HepG2 (cell line): ENCODE data around the gene WTAP. TPM values are rescaled to one million over a fixed set of nuclear protein-coding genes. Genes with fewer than 3 reads are reported as not detected.

Experiments
- ATAC-seq: fragments of 200-7000 bp; cut with Tn5 transposase; 3 replicates; pipeline ENCODE4 v1.9.1; 2020; ENCODE audit warnings: mild to moderate bottlenecking, moderate library complexity
- BruUV-seq: library from RNA; stranded (reverse); fragments of 400-500 nt; replicated peaks from 2 replicates; lab custom pipeline; 2021; lab: Mats Ljungman, UMichigan
- CTCF ChIA-PET: fragments of 300-600 bp; formaldehyde crosslinking; extraction: SDS; loops from one replicate; lab custom pipeline; 2021; ENCODE audit warnings: low total read pairs, inconsistent platforms, low intra/inter-chr PET ratio; lab: Yijun Ruan, JAX
- POLR2A ChIA-PET: fragments of 350-600 bp; sonication (Branson Sonifier 250); formaldehyde crosslinking; loops from one replicate; lab custom pipeline; 2020; ENCODE audit warnings: antibody characterized with exemption, inconsistent platforms; lab: Yijun Ruan, JAX
- DNase-seq: peaks from one replicate; pipeline ENCODE4 v3.0.0-alpha.2; 2015; ENCODE audit warnings: low spot score
- FAIRE-seq: peaks from 3 replicates; lab custom pipeline; 2011; peaks lifted over from hg19 to GRCh38; lab: Jason Lieb, UNC
- H2AFZ ChIP-seq: one replicate; pipeline ENCODE4 v1.6.1; 2011; ENCODE audit warnings: low read length, inconsistent platforms
- H3K27ac ChIP-seq: fragments of 300-600 bp; 3 replicates; pipeline ENCODE4 v1.8.0; 2011; ENCODE audit warnings: mixed run types, mild to moderate bottlenecking, mixed read lengths, low read length, inconsistent platforms; ENCODE audit not compliant: insufficient read depth; ENCODE audit errors: extremely low read length
- H3K27me3 ChIP-seq, 2 experiments: fragments of 200-600 bp in 1 of 2; 2 replicates in 1 of 2; 3 replicates in 1 of 2; pipeline versions ENCODE4 v1.6.0 to v1.8.0; 2011; ENCODE audit warnings: low read length in 2 of 2, mild to moderate bottlenecking in 2 of 2, moderate library complexity in 2 of 2, inconsistent platforms in 1 of 2; ENCODE audit not compliant: insufficient read depth in 2 of 2, control insufficient read depth in 1 of 2
- H3K36me3 ChIP-seq, 2 experiments: fragments of 200-600 bp in 1 of 2; replicated peaks in 1 of 2; 2 replicates in 1 of 2; 3 replicates in 1 of 2; pipeline versions ENCODE4 v1.5.1 to v1.8.0; 2011; ENCODE audit warnings: low read length in 2 of 2, inconsistent platforms in 1 of 2; ENCODE audit not compliant: insufficient read depth in 2 of 2, control insufficient read depth in 1 of 2
- H3K4me1 ChIP-seq: 2 replicates; pipeline ENCODE4 v1.5.1; 2012; ENCODE audit warnings: low read length, inconsistent platforms; ENCODE audit not compliant: insufficient read depth
- H3K4me2 ChIP-seq: 2 replicates; pipeline ENCODE4 v1.6.0; 2011; ENCODE audit warnings: low read depth, low read length, inconsistent platforms
- H3K4me3 ChIP-seq, 3 experiments: fragments of 200-600 bp in 1 of 3; sonication (generic), shearing (Covaris generic) in 1 of 3; replicated peaks in 1 of 3; 2 replicates each; pipeline ENCODE4 v1.5.1; 2011 to 2016; ENCODE audit warnings: low read length in 3 of 3, inconsistent platforms in 2 of 3, low read depth in 2 of 3, mild to moderate bottlenecking in 2 of 3, control low read depth in 1 of 3, mixed read lengths in 1 of 3; ENCODE audit not compliant: insufficient read depth in 1 of 3
- H3K79me2 ChIP-seq: one replicate; pipeline ENCODE4 v1.6.1; 2011; ENCODE audit warnings: low read length, inconsistent platforms; ENCODE audit not compliant: insufficient read depth
- H3K9ac ChIP-seq: 2 replicates; pipeline ENCODE4 v1.6.0; 2011; ENCODE audit warnings: mild to moderate bottlenecking, low read depth, low read length, inconsistent platforms; ENCODE audit not compliant: insufficient read depth
- H3K9me3 ChIP-seq: 2 replicates; pipeline ENCODE4 v1.5.1; 2012; ENCODE audit warnings: mild to moderate bottlenecking, low read length
- H4K20me1 ChIP-seq: 2 replicates; pipeline ENCODE4 v1.6.0; 2011; ENCODE audit warnings: inconsistent platforms, mild to moderate bottlenecking, low read length, moderate library complexity; ENCODE audit not compliant: insufficient read depth
- KAT7 ChIP-seq: IDR thresholded peaks from 2 replicates; pipeline ENCODE4 v1.6.1; 2018; ENCODE audit warnings: borderline replicate concordance, missing compliant biosample characterization
- LCORL ChIP-seq, 2 experiments: fragments of 450-650 bp in 1 of 2; sonication (generic) in 1 of 2; formaldehyde crosslinking in 1 of 2; IDR thresholded peaks; 2 replicates each; pipeline versions ENCODE4 v1.5.0 to v1.6.1; 2017 to 2020; ENCODE audit warnings: antibody characterized with exemption in 1 of 2, missing genetic modification reagents in 1 of 2
- MYC ChIP-seq: sonication (generic); formaldehyde crosslinking; IDR thresholded peaks from 2 replicates; pipeline ENCODE4 v1.9.0; 2021; ENCODE audit warnings: missing genetic modification reagents, borderline replicate concordance
- NKX3-1 ChIP-seq: sonication (generic); formaldehyde crosslinking; IDR thresholded peaks from 2 replicates; pipeline ENCODE4 v1.5.0; 2020; ENCODE audit warnings: missing genetic modification reagents
- REPIN1 ChIP-seq: sonication (generic); formaldehyde crosslinking; IDR thresholded peaks from 2 replicates; pipeline ENCODE4 v1.8.0; 2022; ENCODE audit warnings: missing genetic modification reagents, low read depth, mild to moderate bottlenecking, borderline replicate concordance
- SIN3B ChIP-seq: fragments of 150-350 bp; IDR thresholded peaks from 2 replicates; pipeline ENCODE4 v1.6.1; 2014; ENCODE audit warnings: low read length
- SMYD3 ChIP-seq: sonication (generic); formaldehyde crosslinking; IDR thresholded peaks from 2 replicates; pipeline ENCODE4 v1.8.1; 2023; ENCODE audit warnings: mild to moderate bottlenecking, missing genetic modification reagents
- SRF ChIP-seq: IDR thresholded peaks from 2 replicates; pipeline ENCODE4 v1.6.1; 2011; ENCODE audit warnings: mild to moderate bottlenecking, low read depth, low read length, moderate library complexity
- TBX3 ChIP-seq: fragments of 450-650 bp; IDR thresholded peaks from 2 replicates; pipeline ENCODE4 v1.6.1; 2017; ENCODE audit warnings: antibody characterized with exemption, mild to moderate bottlenecking, inconsistent platforms, borderline replicate concordance
- TRIM24 ChIP-seq: sonication (generic); formaldehyde crosslinking; IDR thresholded peaks from 2 replicates; pipeline ENCODE4 v1.8.0; 2022; ENCODE audit warnings: mild to moderate bottlenecking, missing genetic modification reagents
- XRCC5 ChIP-seq: fragments of 200-400 bp; formaldehyde crosslinking; optimal IDR thresholded peaks from 2 replicates; pipeline ENCODE3; 2017; ENCODE audit warnings: mild to moderate bottlenecking, low read length
- WGBS: methylation state at CpG from one replicate; pipeline ENCODE4 v1.1.6; 2017; ENCODE audit warnings: low lambda C conversion rate; 5-methylcytosine and 5-hydroxymethylcytosine counted together
- in situ Hi-C: cut with HindIII; loops from 2 replicates; pipeline ENCODE4 v1.10.0; 2017; ENCODE audit warnings: low pct_unique_long_range_greater_than_20kb; ENCODE audit not compliant: extremely low pct_ligation_motif_present
- intact Hi-C: fragments of 100-400 bp; cut with micrococcal nuclease; formaldehyde crosslinking; loops from one replicate; pipeline ENCODE4 v1.10.0; 2022; ENCODE audit not compliant: unreplicated experiment
- polyA plus RNA-seq, 8 experiments: library from polyadenylated mRNA; depleted of rRNA in 3 of 8; stranded (reverse) in 7 of 8; unstranded in 1 of 8; fragments of >200 nt; fragmentation: Illumina TruSeq in 4 of 8; extraction: Trizol in 4 of 8; gene quantifications; 2 replicates each; pipeline versions ENCODE4 v1.2.1 to v1.2.3, GENCODE V29; 2011 to 2016; ENCODE audit warnings: low read depth in 4 of 8, missing spikeins in 1 of 8, mixed read lengths in 1 of 8; ENCODE audit not compliant: insufficient read depth in 1 of 8
- total RNA-seq, 5 experiments: library from RNA; depleted of rRNA; stranded (reverse); fragments of >200 nt; fragmentation: Illumina TruSeq; extraction: Trizol; gene quantifications; 2 replicates each; pipeline ENCODE4 v1.2.3, GENCODE V29; 2016; ENCODE audit warnings: low read depth in 1 of 5
- TF ChIP-seq, protein P1 (sequence below): sonication (generic); formaldehyde crosslinking; IDR thresholded peaks from 2 replicates; pipeline ENCODE4 v1.5.0; 2020; ENCODE audit warnings: missing genetic modification reagents, mild to moderate bottlenecking, borderline replicate concordance
- TF ChIP-seq, protein P2 (sequence below): sonication (generic); formaldehyde crosslinking; IDR thresholded peaks from 2 replicates; pipeline ENCODE4 v1.4.0; 2020; ENCODE audit warnings: missing genetic modification reagents, borderline replicate concordance
- TF ChIP-seq, protein P3 (sequence below), 2 experiments: fragments of 450-650 bp in 1 of 2; sonication (generic) in 1 of 2; formaldehyde crosslinking; IDR thresholded peaks; 2 replicates each; pipeline versions ENCODE4 v1.5.0 to v1.8.0; 2020 to 2022; ENCODE audit warnings: mild to moderate bottlenecking in 1 of 2, missing genetic modification reagents in 1 of 2

Gene WTAP
- total and polyA plus RNA-seq, 2 of the 13 experiments (the other 11 are each of a cell fraction or from before 2014, with no cell fraction given) = 31.6 to 167 TPM

DNA sequence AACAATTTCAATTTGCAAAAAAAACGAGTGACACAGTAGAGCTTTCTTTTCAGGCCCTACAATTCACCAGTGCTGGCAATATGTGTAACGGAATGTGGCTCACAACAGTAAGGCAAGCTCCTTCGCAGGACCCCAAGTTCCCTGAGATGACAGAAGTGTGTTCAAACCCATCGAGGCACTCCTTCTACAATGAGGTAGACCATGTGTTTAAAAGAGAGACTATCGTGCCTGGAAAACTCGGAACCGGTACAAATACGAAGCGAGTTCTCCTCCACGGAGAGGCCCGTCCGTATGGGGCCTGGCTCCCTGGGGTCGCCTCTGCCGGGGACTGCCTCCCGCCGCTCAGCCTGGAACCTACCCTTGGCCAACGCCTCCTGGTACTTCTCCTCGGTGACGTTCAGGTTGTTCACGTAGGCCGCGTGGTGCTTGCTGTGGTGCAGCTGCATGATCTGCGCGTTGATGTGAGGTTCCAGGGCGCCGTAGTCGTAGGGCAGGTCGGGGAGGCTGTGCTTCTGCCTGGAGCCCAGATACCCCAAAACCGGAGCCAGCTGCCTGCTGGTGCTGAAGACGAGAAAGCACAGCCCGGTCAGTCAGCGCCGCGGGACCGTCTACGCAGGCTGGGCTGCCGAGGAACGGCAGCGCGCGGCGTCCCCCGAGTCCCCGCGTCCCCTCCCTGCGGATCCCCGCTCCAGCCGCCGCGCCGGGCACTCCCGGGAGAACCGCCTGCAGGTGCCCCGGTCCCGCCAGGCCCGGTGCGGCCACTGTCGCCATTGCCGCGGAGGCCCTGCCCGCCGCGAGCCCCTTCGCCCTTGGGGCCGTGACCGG lies 34.8 kb upstream of the WTAP start (continued):
- TF ChIP-seq, protein P1, sequence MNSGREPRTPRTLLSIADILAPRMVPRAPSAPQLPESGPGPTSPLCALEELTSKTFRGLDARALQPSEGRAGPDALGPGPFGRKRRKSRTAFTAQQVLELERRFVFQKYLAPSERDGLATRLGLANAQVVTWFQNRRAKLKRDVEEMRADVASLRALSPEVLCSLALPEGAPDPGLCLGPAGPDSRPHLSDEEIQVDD (CRISPR knock-in tag) = 0 out of 2 replicates have a peak, but pooled peaks have one; percentile 45
- TF ChIP-seq KAT7 (CRISPR knock-in tag) = peak; percentile 88
- TF ChIP-seq REPIN1 (CRISPR knock-in tag) = peak; percentile 32; the same call in 1 of the 2 replicates
- TF ChIP-seq SIN3B = 0 out of 2 replicates have a peak, but pooled peaks have one; percentile 14
- TF ChIP-seq, all 625 proteins: peak for 125

DNA sequence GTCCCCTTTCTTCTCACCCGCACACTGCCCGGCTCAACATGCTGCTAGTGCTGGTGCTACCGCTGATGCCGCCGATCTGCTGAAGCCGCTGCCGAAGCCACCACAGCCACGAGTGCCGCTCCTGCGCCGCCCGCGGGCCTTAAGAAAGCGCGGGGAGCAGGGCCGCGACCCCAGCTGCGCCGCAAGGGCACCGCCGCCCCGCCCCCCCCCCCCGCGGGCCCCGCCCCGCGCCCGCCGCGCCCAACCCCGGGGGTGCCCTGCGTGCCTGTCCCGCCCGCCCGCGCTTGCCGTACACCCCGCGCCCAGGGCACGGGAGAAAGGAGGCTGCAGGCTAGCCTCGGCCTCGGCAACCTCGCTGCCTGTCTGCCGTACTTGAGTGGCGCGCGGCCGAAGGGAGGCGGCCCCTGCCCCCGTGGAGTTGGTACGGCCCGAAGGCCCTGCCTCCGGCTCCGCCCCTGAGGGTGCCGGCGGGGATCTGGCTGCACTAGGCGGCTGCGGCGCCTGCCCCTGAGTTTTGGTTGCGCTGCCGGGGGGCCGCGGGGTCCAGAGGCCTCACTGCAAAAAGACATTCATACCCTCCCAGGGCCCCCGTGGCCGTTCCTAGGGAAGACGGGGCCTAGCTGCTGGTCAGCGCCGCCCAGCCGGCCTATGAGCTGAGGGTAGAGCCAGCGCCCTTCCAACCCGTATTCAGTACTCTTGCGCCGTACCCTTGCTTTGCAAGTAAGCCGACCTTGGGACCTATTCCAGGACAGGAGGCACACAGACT lies 34.0 kb upstream of the WTAP start, which contains the start of gene SOD2:
Gene SOD2, minus strand, starts transcription at position 114 of the 766 bp plus-strand sequence. Its CDS starts 74 bp downstream, at position 40.
- no TSS peak for BruUV-seq
- TF ChIP-seq, protein P2, sequence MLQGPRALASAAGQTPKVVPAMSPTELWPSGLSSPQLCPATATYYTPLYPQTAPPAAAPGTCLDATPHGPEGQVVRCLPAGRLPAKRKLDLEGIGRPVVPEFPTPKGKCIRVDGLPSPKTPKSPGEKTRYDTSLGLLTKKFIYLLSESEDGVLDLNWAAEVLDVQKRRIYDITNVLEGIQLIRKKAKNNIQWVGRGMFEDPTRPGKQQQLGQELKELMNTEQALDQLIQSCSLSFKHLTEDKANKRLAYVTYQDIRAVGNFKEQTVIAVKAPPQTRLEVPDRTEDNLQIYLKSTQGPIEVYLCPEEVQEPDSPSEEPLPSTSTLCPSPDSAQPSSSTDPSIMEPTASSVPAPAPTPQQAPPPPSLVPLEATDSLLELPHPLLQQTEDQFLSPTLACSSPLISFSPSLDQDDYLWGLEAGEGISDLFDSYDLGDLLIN (CRISPR knock-in tag) = peak; percentile 79; the same call in 1 of the 2 replicates
- peak; percentile 67 for TF ChIP-seq NKX3-1
- no peak; the same call in 1 of the 2 replicates for TF ChIP-seq SMYD3
- 0 out of 2 replicates have a peak, but pooled peaks have one; percentile 30 for TF ChIP-seq TRIM24 (CRISPR knock-in tag)
- TF ChIP-seq TBX3 = no peak
- TF ChIP-seq, protein P3, sequence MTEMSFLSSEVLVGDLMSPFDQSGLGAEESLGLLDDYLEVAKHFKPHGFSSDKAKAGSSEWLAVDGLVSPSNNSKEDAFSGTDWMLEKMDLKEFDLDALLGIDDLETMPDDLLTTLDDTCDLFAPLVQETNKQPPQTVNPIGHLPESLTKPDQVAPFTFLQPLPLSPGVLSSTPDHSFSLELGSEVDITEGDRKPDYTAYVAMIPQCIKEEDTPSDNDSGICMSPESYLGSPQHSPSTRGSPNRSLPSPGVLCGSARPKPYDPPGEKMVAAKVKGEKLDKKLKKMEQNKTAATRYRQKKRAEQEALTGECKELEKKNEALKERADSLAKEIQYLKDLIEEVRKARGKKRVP (CRISPR knock-in tag; IDR thresholded peaks at IDR 0.05) = peak in 1 of 2 experiments; percentile 31; a peak in 2 of 4 replicates
- TF ChIP-seq SRF = no peak
- TF ChIP-seq LCORL (IDR thresholded peaks at IDR 0.05) = no peak
- TF ChIP-seq LCORL (CRISPR knock-in tag; IDR thresholded peaks at IDR 0.05) = peak; percentile 97
- TF ChIP-seq MYC (CRISPR knock-in tag) = peak; percentile 89
- TF ChIP-seq XRCC5 = peak; percentile 95

More for the DNA sequence above, 34.0 kb upstream of the WTAP start, which contains the start of gene SOD2:
- DNase-seq (peak; percentile 89), ATAC-seq (peak; percentile 82), FAIRE-seq (peak; percentile 23)
- Histone ChIP-seq H3K79me2 (peaks cover 47% of the 10 kb centered on the region), H3K9me3 (no peaks in the 10 kb centered on the region), H3K4me3 (peak within 1 kb of the TSS; percentile 75 to 97 (median 90)), H2AFZ (no peak within 1 kb of the TSS), H3K27ac (peak within 1 kb of the TSS; percentile 94), H3K4me2 (peak within 1 kb of the TSS; percentile 98), H3K9ac (peak within 1 kb of the TSS; percentile 92), H3K36me3 (peaks cover 6 to 12% of the 10 kb centered on the region in 2 experiments; a peak in 4 of 5 replicates), H3K4me1 (peaks cover 52% of the 10 kb centered on the region), H4K20me1 (peaks cover 10% of the 10 kb centered on the region), H3K27me3 (no peaks in the 10 kb centered on the region; a peak in 1 of 5 replicates)
- WGBS = 0% methylated on average over 11 of the region's 74 CpGs
- ChIA-PET POLR2A (interaction anchor here (0.8 to 5.9 kb wide), 19 partner anchors 9 to 642 kb away, joined by 3 to 144 read pairs (median 5); partner anchors contain the start of genes ACAT2, MRPL18, TCP1 and WTAP), CTCF (no interaction called here)
- intact Hi-C loops = loop anchor here (1.0 to 2.0 kb wide), 3 partner anchors 34 to 159 kb away; partner anchors contain the start of gene WTAP
- in situ Hi-C loops = loop anchor here (5.0 to 10.0 kb wide), 4 partner anchors 34 to 281 kb away; partner anchors contain the start of genes ACAT2, MRPL18 and WTAP
